ENCODE results near the gene SOX21.

SOX21 gene

GRCh38 chr13:94712812-94713560 is 641 bp upstream of the SOX21 start:
- peak overlapping the region; percentile 54 for H3K4me3 Mint-ChIP-seq
- H3K27ac Mint-ChIP-seq: peak overlapping the region; percentile 52
- H3K9me3 Mint-ChIP-seq: no peaks in the 10 kb centered on the region
- H3K4me1 Mint-ChIP-seq (ENCODE audit: low read depth): peaks cover 11% of the 10 kb centered on the region
- peaks cover 84% of the 10 kb centered on the region for H3K27me3 Mint-ChIP-seq (ENCODE audit: low read depth)
- H3K36me3 Mint-ChIP-seq (ENCODE audit: low read depth): no peaks in the 10 kb centered on the region

- no peak overlapping the region for H3K4me3 Mint-ChIP-seq
- no peak overlapping the region for H3K27ac Mint-ChIP-seq
- H3K9me3 Mint-ChIP-seq: no peaks in the 10 kb centered on the region
- peaks cover 15% of the 10 kb centered on the region for H3K4me1 Mint-ChIP-seq (ENCODE audit: low read depth)
- no peaks in the 10 kb centered on the region for H3K36me3 Mint-ChIP-seq (ENCODE audit: low read depth)
- peaks cover 84% of the 10 kb centered on the region for H3K27me3 Mint-ChIP-seq (ENCODE audit: low read depth)
Observed at GRCh38 chr13:94711561-94712286, 621 bp downstream of the SOX21 start.

DNA sequence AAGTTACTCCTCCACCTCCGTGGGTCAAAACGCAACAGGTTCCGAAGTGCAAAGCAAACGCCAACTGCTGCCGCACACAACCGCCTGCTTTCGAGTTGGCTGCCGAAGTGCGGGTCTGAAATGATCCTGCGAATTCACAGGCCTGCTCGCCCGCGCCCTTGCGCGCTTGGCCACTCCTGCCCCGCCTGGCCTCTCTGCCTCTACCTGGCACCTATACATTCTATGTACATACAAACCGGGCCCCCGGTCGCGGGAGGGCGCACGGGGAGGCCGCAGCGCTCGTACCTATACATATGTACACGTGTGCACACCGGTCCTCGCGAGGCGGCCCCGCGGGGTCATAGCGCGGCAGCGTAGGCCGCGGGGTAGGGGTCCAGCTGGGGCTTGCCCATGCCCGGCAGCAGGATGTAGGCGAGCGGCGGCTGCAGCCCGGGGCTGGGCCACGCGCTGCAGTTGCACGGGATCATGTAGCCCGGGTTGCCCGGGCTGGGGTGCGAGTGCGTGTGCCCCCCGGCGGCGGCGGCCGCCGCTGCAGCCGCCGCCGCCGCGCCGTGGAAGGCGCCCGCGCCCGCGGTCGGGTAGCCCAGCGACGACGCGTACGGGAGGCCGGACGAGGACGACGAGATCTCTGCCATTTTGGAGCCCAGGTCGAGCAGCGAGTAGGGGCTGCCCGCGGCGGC is 1.3 kb downstream of the SOX21 start:
- Mint-ChIP-seq H3K9me3 (no peaks in the 10 kb centered on the region), H3K27me3 (ENCODE audit: low read depth) (peaks cover 84% of the 10 kb centered on the region), H3K36me3 (ENCODE audit: low read depth) (no peaks in the 10 kb centered on the region), H3K4me1 (ENCODE audit: low read depth) (peaks cover 15% of the 10 kb centered on the region), H3K4me3 (peak overlapping the region; percentile 28), H3K27ac (no peak overlapping the region)

GRCh38 chr13:94710065-94710781 is 2.1 kb downstream of the SOX21 start:
- Mint-ChIP-seq H3K27ac (peak overlapping the region; percentile 55), H3K4me1 (ENCODE audit: low read depth) (peaks cover 15% of the 10 kb centered on the region)

GRCh38 chr13:94709001-94709834 is 3.1 kb downstream of the SOX21 start:
- no peak overlapping the region for H3K4me3 Mint-ChIP-seq
- H3K36me3 Mint-ChIP-seq (ENCODE audit: low read depth): no peaks in the 10 kb centered on the region
- H3K27me3 Mint-ChIP-seq (ENCODE audit: low read depth): peaks cover 84% of the 10 kb centered on the region
- H3K4me1 Mint-ChIP-seq (ENCODE audit: low read depth): peaks cover 16% of the 10 kb centered on the region
- peaks cover 2% of the 10 kb centered on the region for H3K9me3 Mint-ChIP-seq
- H3K27ac Mint-ChIP-seq: no peak overlapping the region

More at GRCh38 chr13:94710065-94710781, 2.1 kb downstream of the SOX21 start:
- Mint-ChIP-seq H3K9me3 (no peaks in the 10 kb centered on the region), H3K27me3 (ENCODE audit: low read depth) (peaks cover 84% of the 10 kb centered on the region), H3K36me3 (ENCODE audit: low read depth) (no peaks in the 10 kb centered on the region), H3K4me3 (peak overlapping the region; percentile 65)

- peak overlapping the region; percentile 46 for H3K27ac Mint-ChIP-seq
- H3K9me3 Mint-ChIP-seq: peaks cover 4% of the 10 kb centered on the region
- H3K4me3 Mint-ChIP-seq: no peak overlapping the region
- H3K4me1 Mint-ChIP-seq (ENCODE audit: low read depth): peaks cover 19% of the 10 kb centered on the region
- peaks cover 85% of the 10 kb centered on the region for H3K27me3 Mint-ChIP-seq (ENCODE audit: low read depth)
- peaks cover 5% of the 10 kb centered on the region for H3K36me3 Mint-ChIP-seq (ENCODE audit: low read depth)
Observed at GRCh38 chr13:94708031-94708859, 4.1 kb downstream of the SOX21 start.

DNA sequence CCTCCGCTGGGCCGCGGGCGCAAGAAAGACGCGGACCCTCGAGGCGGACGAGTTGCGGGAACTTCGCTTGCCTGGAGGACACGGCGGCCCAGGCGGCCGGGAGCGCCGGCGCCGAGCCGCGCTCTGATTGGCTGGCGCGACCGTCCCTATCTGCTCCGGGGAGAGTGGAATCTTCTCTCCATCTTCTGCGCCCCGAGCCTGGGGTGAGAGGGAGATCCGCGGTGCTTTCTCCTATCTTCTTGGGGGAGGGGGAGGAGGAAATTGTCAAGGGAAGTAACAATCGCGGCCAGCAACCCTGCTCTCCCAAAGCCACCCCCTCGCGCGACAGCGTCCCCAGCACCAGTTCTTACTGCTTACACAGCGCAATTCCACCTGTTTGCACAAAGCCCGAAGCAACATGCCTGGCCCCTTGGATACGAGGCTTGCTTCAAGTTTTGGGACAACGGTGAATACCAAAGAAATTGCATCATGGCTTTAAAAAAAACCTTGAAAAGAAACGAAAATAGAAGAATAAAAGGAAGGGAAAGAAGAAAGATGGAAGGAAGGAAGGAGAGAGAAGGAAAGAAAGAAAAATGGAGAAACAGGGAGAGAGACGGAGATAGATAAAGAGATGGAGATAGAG is 4.8 kb downstream of the SOX21 start:
- H3K36me3 Mint-ChIP-seq (ENCODE audit: low read depth): peaks cover 5% of the 10 kb centered on the region
- H3K27ac Mint-ChIP-seq: peak overlapping the region; percentile 41
- peaks cover 4% of the 10 kb centered on the region for H3K9me3 Mint-ChIP-seq
- peaks cover 90% of the 10 kb centered on the region for H3K27me3 Mint-ChIP-seq (ENCODE audit: low read depth)
- H3K4me3 Mint-ChIP-seq: no peak overlapping the region
- H3K4me1 Mint-ChIP-seq (ENCODE audit: low read depth): peaks cover 19% of the 10 kb centered on the region

GRCh38 chr13:94706843-94707399 is 5.4 kb downstream of the SOX21 start:
- Mint-ChIP-seq H3K36me3 (ENCODE audit: low read depth) (peaks cover 5% of the 10 kb centered on the region), H3K27me3 (ENCODE audit: low read depth) (peaks cover 91% of the 10 kb centered on the region), H3K9me3 (peaks cover 4% of the 10 kb centered on the region), H3K27ac (peak overlapping the region; percentile 32), H3K4me3 (no peak overlapping the region), H3K4me1 (ENCODE audit: low read depth) (peaks cover 19% of the 10 kb centered on the region)

GRCh38 chr13:94706101-94706842 is 6.1 kb downstream of the SOX21 start:
- Mint-ChIP-seq H3K4me1 (ENCODE audit: low read depth) (peaks cover 19% of the 10 kb centered on the region), H3K27ac (peak overlapping the region; percentile 45), H3K9me3 (peaks cover 4% of the 10 kb centered on the region), H3K27me3 (ENCODE audit: low read depth) (peaks cover 98% of the 10 kb centered on the region), H3K4me3 (no peak overlapping the region), H3K36me3 (ENCODE audit: low read depth) (peaks cover 5% of the 10 kb centered on the region)

GRCh38 chr13:94705081-94706030 is 7.0 kb downstream of the SOX21 start:
- peaks cover 4% of the 10 kb centered on the region for H3K9me3 Mint-ChIP-seq
- no peak overlapping the region for H3K4me3 Mint-ChIP-seq
- no peak overlapping the region for H3K27ac Mint-ChIP-seq
- peaks cover 15% of the 10 kb centered on the region for H3K4me1 Mint-ChIP-seq (ENCODE audit: low read depth)
- H3K27me3 Mint-ChIP-seq (ENCODE audit: low read depth): peaks cover 100% of the 10 kb centered on the region
- peaks cover 5% of the 10 kb centered on the region for H3K36me3 Mint-ChIP-seq (ENCODE audit: low read depth)

GRCh38 chr13:94704377-94705080 is 7.8 kb downstream of the SOX21 start:
- peaks cover 4% of the 10 kb centered on the region for H3K9me3 Mint-ChIP-seq

More at GRCh38 chr13:94704377-94705080, 7.8 kb downstream of the SOX21 start:
- Mint-ChIP-seq H3K27me3 (ENCODE audit: low read depth) (peaks cover 100% of the 10 kb centered on the region), H3K36me3 (ENCODE audit: low read depth) (peaks cover 5% of the 10 kb centered on the region), H3K4me1 (ENCODE audit: low read depth) (peaks cover 12% of the 10 kb centered on the region), H3K27ac (no peak overlapping the region), H3K4me3 (no peak overlapping the region)

Measured in T-helper 1 cell treated with Interleukin-12 subunit alpha and Interleukin-12 subunit beta and Interleukin-4 antibody, amounts not matched to agents 30 μg/mL and 1 μg/mL, for 36 hours (primary cell).